Stimulated activated CD8-positive, alpha-beta memory T cell treated with anti-CD3 and anti-CD28 coated beads, Interleukin-4, amount 100 ng/mL, for 4 hours (primary cell): ENCODE measurements around the gene DECR2.
"Not testable (repeated sequence)": the region's sequence is repeated elsewhere in the genome, so short reads cannot be mapped to it uniquely, and the experiment has no call there.

ENCODE experiments used
- DNase-seq, 2 donors: peaks; one replicate each; pipeline ENCODE4 v3.0.0-alpha.2; 2020; ENCODE audit warnings: low read depth in 2 of 2, low spot score in 1 of 2

Gene DECR2

GRCh38 chr16:401468-402348 lies at the start of gene DECR2:
TSS of gene DECR2 (plus strand) at chr16:401885. CDS start at chr16:401964, 79 bp downstream.
- peak; percentile 97 to 98 for DNase-seq

DNA sequence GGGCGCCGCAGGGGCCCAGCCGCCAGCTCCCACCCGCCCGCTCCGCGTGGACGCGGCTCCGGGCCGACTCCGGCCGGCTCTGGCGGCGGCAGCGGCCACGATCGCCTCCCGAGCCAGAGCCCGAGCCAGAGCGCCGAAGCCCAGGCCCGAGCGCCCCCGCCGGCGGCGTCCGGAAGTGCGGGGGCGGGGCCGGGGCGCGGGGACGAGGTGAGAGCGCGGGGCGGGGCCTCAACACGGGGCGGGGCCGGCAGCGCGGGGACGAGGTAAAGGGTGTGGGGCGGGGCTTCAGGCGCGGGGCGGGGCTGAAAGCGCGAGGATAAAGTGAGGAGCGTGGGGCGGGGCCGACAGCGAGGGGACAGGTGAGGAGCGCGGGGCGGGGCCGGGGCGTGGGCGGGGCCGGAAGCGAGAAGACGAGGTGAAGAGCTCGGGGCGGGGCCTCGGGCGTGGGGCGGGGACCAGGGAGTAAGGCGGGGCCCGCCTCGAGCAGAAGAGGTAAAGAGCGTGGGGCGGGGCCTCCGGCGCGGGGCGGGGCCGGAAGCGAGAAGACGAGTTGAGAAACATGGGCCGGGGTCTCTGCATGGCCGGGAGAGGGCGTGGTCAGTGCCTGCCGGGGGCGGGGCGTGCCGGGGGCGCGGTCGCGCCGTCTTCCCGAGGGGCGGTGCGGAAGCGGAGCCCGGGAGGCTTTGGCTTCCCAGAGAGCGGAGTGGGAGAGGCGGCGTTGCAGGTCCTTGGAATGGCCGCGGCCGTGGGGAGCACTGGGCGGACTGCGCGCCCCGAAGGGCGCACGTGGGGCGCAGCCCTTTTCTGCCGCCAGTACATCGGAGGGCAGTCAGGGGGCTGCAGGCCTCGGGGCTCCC lies 48.9 kb upstream of the DECR2 start, which contains the start of gene AXIN1:
Gene AXIN1, minus strand, starts transcription at position 177 of the 857 bp plus-strand sequence. CDS start 5,698 bp downstream, outside the sequence.
- peak; percentile 100 for DNase-seq

DNA sequence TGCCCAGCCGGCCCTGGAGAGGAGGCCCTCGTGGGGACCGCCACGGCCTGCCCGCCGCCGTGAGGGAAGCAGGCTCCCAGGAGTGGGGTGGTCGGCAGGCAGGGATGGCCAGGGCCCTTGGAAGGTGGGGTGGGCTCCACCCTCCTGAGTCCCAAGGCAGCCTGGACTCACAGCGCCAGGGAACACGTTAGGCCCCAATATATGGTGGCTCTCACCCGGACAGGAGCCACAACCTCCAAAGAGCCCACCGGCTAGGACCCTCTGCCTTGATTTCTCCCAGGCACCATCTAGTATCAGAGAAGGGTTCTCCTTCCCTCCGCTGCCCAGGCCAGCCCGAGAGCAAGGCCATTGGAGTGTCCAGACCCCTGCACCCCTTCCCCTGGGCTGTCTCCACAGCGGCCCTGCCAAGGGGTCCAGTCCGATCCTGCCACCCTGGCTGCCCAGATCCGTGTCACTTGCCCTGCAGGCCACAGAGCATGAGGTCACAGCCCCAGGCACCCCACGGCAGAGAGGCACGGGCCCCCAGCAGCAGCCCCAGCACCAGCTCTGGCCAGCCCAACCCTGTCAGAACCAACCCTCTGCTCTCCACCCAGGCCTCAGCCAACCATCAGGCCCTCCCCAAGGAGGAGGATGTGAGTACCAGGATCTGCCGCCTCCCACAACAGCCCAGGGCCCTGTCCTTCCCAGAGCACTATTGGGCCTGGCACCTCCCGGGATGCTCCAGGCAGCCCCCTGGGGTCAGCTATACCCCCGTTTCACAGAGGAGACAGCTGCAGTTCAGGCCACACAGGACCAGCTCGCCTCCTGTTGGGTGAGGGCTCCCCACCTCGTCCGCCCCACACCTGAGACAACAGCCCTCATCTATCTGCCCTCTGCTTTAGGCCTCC lies 48.0 kb upstream of the DECR2 start:
- no peak for DNase-seq

DNA sequence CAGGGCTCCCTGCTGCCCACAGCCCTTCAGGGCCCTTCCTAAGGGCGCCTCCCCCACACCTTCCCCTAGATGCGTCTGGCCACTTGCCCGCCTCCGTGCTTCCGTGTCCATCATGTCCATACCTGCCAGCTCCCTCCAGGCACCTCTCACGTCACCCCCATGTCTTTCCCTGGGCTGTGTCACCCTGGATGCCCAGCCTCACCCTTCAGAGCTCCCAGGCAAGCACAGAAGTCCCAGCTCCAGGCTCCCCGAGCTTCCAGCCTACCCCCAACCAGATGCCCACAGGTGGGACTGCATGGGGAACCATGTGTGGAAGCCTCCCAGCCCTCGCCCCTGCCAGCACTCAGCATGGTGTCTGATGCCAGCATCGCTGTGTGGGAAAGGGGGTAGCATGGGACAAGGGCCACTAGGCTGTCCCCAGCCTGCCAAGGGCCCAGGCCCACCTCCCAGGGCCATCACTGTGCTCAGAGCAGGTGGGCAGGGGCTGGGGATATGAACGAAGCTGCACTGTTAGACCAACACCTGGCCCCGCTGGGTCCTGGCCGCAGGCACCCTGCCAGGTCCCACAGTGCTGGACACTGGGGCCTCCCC lies 47.3 kb upstream of the DECR2 start:
- no peak for DNase-seq

DNA sequence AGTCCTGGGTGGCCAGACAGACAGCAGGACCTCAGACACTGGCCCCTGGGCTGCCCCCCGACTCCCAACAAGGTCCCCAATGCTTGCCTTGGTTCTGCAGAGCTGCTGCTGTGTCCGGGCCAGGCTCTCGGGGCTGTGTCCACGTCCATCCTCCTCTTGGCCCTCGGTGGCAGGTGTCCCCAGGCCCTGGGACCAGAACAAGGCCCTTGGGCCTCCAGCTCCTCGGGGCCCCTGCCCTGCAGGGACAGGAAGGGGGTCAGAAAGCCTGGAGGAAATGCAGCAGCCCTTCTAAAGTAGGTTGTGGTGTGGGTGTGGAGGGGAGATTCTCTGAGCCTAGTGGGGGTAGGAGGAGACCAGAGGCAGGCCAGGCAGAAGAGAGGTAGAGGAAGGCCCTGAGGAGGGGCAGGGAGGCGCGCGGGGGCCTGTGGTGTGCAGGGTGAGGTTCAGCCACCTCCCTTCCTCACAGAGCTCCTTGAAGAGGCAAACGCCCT lies 46.7 kb upstream of the DECR2 start:
- DNase-seq, result peak in 1 of 2 donors; percentile 36

GRCh38 chr16:356741-357140 lies 44.9 kb upstream of the DECR2 start:
- no peak for DNase-seq

- DNase-seq, result no peak
Observed at GRCh38 chr16:359067-359763, 42.5 kb upstream of the DECR2 start.

DNA sequence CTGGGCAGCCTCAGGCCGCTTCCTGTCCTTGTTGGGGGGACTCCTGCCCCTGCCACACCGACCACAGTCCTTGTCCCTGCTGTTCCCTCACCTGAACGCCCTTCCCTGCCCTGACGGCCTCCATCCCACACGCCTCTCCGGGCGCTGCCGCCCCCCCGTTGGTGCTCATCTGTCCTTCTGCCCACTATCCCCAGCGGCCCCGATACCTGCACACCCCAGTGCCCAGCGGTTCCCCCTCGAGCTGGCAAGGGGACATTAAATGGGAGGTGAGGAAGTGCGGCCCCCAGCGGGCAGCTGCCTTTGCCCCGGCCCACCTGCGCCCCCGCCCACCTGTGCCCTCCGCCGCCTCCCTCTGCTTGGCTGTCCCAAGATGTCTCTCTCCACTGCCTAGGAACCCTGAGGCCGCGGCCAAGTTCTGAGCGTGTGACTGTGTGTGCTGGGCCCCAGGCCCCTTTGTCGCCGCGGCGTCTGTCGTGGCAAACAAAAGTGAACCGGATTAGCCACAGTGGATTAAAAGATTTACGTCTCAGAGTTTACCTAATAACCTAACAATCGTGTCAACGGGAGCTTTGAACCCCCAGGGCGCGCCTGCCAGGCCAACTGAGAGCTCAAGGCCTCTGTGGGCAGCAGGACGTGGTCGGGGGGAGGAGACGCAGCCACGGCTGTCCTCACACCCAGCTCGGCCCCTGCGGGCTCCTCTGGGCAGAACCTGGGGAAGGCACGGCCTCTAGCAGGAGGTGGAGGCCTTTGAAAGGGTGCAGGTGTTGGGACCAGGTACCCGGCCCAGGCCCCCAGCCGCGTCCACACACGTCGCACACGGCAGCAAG lies 41.6 kb upstream of the DECR2 start:
- DNase-seq, result no peak

GRCh38 chr16:360698-361336 lies 40.9 kb upstream of the DECR2 start:
- no peak for DNase-seq

GRCh38 chr16:361341-361871 lies 40.3 kb upstream of the DECR2 start:
- no peak for DNase-seq

DNA sequence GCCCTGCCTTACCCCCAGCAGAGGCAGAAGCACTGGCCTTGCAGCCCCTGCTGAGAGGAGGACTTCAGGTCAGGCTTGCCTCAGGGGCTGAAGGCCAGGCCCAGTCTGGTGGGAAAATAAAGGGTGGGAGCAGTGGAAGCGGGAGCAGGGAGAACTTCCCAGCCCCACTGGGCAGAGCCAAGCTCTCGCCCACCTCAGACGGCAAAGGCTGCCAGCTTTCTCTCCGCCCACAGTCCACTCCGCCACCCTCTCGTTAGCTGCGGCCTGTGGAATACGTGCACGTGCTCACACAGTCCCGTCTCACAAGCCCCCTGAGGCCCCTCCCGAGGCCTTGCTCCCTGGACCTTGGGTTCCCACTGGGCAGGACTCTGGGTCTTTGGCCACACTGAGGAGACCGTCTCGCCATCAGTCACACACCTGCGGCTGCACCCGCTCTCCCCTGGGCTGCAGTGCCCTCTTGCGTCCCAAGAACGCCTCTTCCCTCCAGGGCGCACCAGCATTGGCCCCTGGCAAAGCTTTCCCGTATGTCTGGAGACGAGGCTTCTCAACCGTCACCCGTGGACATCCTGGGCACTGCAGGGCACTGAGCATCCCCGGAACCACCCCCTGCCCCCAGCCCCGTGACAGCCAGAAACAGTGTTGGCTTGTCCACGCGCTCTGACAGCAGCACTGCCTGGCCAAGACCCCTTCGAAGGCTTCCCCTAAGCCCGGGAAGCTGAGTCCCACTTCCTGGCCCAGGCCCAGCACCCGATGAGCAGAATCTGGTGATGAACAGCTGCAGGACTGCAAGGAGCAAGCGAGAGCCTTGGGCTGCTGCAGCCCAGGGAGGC lies 39.6 kb upstream of the DECR2 start:
- DNase-seq, result peak; percentile 44

GRCh38 chr16:362702-362999 lies 39.0 kb upstream of the DECR2 start:
- not testable (repeated sequence) for DNase-seq

GRCh38 chr16:363110-363765 lies 38.4 kb upstream of the DECR2 start:
- DNase-seq, result no peak

DNA sequence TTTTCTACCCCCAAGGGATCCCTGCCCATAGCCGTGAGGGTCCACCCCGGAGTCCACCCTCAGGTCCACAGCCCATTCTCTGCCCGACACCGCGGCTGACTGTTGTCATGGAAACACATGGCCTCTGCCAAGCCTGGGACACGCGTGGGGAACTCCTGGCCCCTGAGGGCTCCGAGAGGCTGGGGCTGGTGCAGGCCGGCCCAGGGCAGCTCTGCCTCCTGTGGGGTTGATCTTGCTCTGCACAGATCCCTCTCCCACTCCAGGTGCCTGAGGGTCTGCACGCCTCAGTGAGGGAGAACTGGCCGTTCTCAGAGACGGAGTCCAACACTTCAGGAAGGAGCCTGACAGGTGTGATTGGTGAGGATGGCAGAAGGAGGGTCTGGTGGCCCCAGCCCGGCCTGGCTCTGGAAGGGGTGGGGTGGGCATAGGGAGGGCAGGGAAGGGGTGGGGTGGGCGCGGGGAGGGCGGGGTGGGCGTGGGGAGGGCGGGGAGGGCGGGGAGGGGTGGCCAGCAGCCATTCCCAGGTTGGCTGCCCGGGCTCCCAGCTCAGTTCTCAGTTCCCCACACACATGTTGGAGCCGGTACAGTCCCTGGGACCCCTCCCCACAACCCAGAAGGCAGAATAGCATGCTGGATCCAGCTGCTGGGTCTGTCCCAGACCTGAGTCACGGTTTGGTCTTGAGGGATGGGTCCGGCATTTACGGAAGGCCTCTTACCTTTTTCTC lies 37.8 kb upstream of the DECR2 start:
- no peak for DNase-seq

DNA sequence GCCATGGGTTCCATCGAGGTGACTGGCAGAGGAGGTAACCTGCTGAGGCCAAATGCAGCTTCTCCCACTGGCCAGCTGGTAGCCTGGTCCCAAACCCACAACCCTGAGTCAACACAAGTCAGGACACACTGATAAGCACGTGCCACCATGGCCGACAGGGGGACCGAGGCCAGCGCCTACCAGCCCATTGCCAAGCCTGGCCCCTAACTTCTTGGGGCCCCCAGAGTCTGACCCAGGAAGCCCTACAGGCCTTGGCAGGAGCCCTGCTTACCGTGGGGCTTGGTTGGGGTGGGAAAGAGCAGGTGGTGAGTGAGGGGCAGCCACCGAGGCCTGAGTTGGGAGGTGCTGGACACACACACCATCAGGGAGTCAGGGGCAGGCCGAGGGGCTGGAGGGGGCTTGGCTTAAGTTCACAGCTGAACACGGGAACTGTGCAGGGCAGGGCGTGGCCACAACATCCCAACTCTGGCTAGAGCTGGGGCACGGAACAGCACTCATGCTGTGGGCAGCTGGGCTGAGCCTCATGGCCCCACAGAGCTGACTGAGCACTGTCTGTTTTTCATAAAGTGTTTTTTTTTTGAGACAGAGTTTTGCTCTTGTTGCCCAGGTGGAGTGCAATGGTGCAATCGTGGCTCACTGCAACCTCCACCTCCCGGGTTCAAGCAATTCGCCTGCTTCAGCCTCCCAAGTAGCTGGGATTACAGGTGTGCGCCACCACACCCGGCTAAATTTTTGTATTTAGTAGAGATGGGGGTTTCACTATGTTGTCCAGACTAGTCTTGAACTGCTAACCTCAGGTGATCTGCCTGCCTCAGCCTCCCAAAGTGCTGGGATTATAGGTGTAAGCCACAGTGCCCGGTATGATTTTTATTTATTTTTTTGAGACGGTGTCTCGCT lies 36.8 kb upstream of the DECR2 start:
- DNase-seq, result no peak
